GM12872 (cell line): ENCODE results near the gene JPT1.

ENCODE experiments used
- TF ChIP-seq, protein P1 (sequence below): IDR thresholded peaks from 3 replicates; pipeline ENCODE4 v1.5.1; 2011; ENCODE audit warnings: low read depth, mild to moderate bottlenecking, low read length, moderate library complexity; ENCODE audit not compliant: insufficient read depth

The JPT1 gene

GRCh38 chr17:75109407-75110233, 44.7 kb downstream of the JPT1 start, which contains the start of gene ARMC7:
Gene ARMC7 (plus strand): TSS chr17:75109969. CDS start chr17:75110289, 320 bp downstream.
- TF ChIP-seq, protein P1, sequence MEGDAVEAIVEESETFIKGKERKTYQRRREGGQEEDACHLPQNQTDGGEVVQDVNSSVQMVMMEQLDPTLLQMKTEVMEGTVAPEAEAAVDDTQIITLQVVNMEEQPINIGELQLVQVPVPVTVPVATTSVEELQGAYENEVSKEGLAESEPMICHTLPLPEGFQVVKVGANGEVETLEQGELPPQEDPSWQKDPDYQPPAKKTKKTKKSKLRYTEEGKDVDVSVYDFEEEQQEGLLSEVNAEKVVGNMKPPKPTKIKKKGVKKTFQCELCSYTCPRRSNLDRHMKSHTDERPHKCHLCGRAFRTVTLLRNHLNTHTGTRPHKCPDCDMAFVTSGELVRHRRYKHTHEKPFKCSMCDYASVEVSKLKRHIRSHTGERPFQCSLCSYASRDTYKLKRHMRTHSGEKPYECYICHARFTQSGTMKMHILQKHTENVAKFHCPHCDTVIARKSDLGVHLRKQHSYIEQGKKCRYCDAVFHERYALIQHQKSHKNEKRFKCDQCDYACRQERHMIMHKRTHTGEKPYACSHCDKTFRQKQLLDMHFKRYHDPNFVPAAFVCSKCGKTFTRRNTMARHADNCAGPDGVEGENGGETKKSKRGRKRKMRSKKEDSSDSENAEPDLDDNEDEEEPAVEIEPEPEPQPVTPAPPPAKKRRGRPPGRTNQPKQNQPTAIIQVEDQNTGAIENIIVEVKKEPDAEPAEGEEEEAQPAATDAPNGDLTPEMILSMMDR, result no peak

DNA sequence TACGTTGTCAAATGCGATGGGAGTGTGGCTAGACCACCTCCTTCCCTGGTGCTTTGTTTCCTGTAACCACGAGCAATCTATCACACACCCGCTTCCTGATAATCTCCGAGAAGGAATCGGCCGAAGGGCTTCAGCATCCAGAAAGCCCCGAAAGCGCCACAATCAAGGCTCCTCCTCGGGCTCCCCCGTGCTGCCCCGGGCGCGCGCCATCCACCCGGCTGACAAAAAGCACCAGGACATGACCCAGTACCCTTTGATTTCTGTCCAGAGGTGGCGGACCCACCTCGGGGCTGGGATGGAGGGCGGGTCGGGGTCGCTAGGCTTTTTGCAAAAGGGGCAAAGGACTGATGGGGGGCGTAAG, 45.3 kb downstream of the JPT1 start:
- TF ChIP-seq, protein P1, result no peak

DNA sequence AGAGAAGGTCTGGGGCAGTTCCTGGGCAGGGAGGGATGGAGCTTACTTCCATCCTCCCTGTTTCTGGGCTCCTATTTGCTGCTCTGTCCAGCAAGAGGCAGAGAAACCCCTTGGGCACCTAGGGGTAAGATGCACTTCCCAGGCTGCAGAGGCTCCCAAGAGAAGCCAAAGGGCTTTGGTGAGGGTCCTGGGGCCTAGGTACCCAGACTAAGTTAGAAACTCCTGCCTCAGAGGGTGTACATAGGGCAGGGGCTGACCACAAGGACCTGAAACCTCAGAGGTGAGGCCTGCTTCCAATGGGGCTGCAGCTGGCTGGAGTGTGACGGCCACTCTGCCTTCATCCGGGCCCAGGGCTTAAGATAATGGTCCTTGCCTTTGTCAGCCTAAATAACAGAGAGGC, 46.1 kb downstream of the JPT1 start:
- TF ChIP-seq, protein P1, result no peak

DNA sequence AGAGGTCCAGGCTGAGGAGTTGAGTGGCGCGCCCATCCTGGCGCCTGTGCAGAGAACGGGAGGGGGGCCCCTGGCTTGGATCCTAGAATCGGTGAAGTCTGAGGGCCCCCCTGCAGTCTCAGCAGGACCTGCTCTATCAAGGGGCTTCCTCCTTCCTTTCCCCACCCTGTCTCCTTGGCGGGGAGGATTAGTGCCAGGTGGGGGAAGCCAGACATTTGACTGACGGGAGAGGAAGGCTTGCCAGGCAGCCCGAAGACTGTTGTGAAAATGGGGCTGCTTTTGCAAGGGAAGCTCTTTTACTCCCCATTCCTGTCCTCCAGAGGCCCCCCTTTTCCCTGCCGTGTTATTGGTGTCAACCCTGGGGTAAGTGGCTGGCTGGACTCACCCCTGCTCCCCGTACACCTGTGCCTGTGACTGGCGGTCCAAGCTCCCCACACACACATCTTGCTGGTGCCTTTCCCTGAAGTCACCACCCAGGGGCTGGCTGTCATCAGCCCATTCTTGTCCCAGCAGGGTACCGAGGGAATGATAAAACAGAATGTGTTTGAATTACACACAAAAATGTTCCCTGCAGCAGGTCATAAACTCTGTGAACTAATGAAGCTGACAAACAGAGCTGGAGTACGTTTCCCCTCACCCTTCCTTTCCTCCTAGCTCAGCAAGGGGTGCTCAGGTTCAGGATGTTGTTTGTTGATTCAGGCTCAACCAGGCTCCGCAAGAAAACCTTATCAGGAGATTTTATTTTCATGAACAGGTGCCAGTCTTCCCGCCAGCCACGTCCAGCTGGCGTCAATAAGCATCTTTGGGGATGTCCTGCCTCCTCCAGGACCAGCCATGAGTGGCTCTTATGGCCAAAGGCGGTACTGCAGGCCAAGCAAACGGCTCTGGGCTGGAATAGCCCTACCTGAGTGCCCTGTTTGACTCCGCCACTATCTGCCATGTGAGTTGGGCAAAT, 48.9 kb downstream of the JPT1 start:
- TF ChIP-seq, protein P1, result peak; percentile 91

DNA sequence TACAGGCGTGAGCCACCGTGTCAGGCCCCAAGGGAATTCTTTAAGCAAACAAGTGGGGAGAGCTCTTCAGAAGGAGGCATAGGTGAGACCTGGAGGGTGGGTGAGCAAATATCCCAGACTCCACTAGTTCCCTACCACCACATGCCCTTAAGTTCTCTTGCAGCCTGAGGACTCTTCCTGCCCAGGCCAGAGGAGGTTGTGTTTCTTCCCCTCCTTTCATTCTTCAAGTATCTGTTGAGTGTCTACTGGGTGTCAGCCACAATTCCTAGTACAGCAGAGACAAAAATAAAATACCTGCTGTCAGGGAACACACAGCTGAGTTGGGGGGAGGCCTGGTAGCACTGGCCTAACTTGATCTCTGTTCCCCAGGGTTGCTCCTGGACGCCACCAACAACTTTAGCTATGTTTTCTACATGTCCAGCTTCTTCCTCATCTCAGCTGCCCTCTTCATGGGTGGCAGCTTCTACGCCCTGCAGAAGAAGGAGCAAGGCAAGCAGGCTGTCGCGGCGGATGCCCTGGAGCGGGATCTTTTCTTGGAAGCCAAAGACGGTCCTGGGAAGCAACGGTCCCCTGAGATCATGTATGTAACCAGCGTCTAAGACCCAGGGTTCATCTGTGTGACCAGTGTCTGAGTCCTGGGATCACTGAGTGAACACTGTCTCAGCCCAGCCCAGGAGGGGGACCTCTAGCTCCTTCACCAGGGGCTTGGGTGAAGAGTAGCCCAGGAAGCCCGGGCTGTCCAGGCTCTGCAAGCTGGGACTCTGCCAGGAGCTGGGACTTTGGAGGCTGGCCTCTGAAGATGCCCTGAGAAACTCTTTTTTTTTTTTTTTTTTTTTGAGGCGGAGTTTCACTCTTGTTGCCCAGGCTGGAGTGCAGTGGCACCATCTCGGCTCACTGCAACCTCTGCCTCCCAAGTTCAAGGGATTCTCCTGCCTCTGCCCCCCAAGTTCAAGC, 50.4 kb downstream of the JPT1 start:
- TF ChIP-seq, protein P1, result no peak

DNA sequence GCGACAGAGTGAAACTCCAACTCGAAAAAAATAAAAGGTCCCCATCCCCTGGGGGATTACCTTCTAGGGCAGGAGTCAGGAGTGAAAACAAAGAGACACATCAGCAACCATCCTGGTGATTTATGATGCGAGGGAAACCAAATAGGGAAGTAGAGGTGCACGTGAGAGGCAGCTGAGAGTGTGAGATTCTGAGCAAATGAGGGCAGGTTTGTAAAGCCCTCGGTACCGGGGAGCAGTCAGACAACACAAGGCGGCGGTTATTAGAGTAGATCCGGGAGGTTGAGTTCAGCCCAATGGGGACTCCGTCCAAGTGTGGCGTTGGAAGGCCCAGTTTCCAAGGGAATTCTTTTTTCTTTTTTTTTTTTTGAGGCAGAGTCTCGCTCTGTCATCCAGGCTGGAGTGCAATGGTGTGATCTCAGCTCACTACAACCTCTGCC, 51.9 kb downstream of the JPT1 start:
- TF ChIP-seq, protein P1, result no peak
